Left lung (tissue), 10 donors: Measurements from ENCODE around the gene HAPLN2. TPM values are rescaled to one million over a fixed set of nuclear protein-coding genes. Genes with fewer than 3 reads are reported as not detected.
A peak's percentile ranks its signal among the peaks of the same experiment; 100 is the strongest.

Source experiments
- ATAC-seq: fragments of 200-7000 bp; cut with Tn5 transposase; one replicate; pipeline ENCODE4 v1.9.1; 2020; ENCODE audit warnings: moderate library complexity
- DNase-seq, 4 donors: peaks; one replicate each; pipeline ENCODE4 v3.0.0-alpha.2; 2013 to 2020
- H3K27ac ChIP-seq, 2 donors: fragments of 200-600 bp; sonication (generic) in 1 of 2; one replicate each; pipeline versions ENCODE4 v1.5.0 to v1.8.0; 2020 to 2021
- H3K27me3 ChIP-seq, 2 donors: fragments of 200-600 bp; sonication (generic) in 1 of 2; one replicate each; pipeline versions ENCODE4 v1.5.0 to v1.8.0; 2020 to 2021
- H3K36me3 ChIP-seq, 2 donors: fragments of 200-600 bp; sonication (generic) in 1 of 2; one replicate each; pipeline versions ENCODE4 v1.5.0 to v1.8.0; 2020 to 2021
- H3K4me1 ChIP-seq, 2 donors: fragments of 200-600 bp; one replicate each; pipeline ENCODE4 v1.8.0; 2021
- H3K4me3 ChIP-seq, 2 donors: fragments of 200-600 bp; sonication (generic) in 1 of 2; one replicate each; pipeline versions ENCODE4 v1.5.0 to v1.8.0; 2020 to 2021; ENCODE audit warnings: mild to moderate bottlenecking in 1 of 2
- H3K9me3 ChIP-seq, 2 donors: fragments of 200-600 bp; sonication (generic) in 1 of 2; one replicate each; pipeline versions ENCODE4 v1.5.0 to v1.8.0; 2020 to 2021
- intact Hi-C, 2 donors: fragments of 100-400 bp; cut with DNase I; formaldehyde crosslinking; loops; one replicate each; pipeline versions ENCODE4 v1.11.2 to v1.14.2; 2022
- polyA plus RNA-seq, 6 donors: library from polyadenylated mRNA; unstranded; fragments of 120-200 nt; gene quantifications; one replicate each; pipeline ENCODE4 v1.2.1, GENCODE V29; 2013; ENCODE audit not compliant: insufficient read length in 6 of 6
- total RNA-seq, 2 donors: library from RNA; stranded (reverse); fragmentation: NEBNext Ultra II Directional; extraction: Animal tissue kit (Norgen Biotek cat#: 25700); gene quantifications; one replicate each; pipeline ENCODE4 v1.2.1, GENCODE V29; 2021
- TF ChIP-seq, protein P1 (sequence below), 2 donors: fragments of 200-600 bp; sonication (generic) in 1 of 2; IDR thresholded peaks; one replicate each; pipeline versions ENCODE4 v1.5.0 to v1.8.0; 2021; ENCODE audit warnings: antibody characterized with exemption in 2 of 2
- donor health status: DM: no; HTN: yes; CAD: no.
- donor health status: DM: no; HTN: no; CAD: no.

The HAPLN2 gene
- total and polyA plus RNA-seq, 8 donors, result 0.15 to 0.50 (median 0.33) TPM; not detected in 1

GRCh38 chr1:156574039-156574633 lies 45.1 kb upstream of the HAPLN2 start:
- Histone ChIP-seq H3K27ac (no peak overlapping the region), H3K27me3 (peaks cover 0 to 6% of the 10 kb centered on the region in 2 donors), H3K36me3 (no peaks in the 10 kb centered on the region), H3K4me3 (no peak overlapping the region), H3K4me1 (peaks cover 14 to 18% of the 10 kb centered on the region in 2 donors), H3K9me3 (no peaks in the 10 kb centered on the region)
- TF ChIP-seq, protein P1, sequence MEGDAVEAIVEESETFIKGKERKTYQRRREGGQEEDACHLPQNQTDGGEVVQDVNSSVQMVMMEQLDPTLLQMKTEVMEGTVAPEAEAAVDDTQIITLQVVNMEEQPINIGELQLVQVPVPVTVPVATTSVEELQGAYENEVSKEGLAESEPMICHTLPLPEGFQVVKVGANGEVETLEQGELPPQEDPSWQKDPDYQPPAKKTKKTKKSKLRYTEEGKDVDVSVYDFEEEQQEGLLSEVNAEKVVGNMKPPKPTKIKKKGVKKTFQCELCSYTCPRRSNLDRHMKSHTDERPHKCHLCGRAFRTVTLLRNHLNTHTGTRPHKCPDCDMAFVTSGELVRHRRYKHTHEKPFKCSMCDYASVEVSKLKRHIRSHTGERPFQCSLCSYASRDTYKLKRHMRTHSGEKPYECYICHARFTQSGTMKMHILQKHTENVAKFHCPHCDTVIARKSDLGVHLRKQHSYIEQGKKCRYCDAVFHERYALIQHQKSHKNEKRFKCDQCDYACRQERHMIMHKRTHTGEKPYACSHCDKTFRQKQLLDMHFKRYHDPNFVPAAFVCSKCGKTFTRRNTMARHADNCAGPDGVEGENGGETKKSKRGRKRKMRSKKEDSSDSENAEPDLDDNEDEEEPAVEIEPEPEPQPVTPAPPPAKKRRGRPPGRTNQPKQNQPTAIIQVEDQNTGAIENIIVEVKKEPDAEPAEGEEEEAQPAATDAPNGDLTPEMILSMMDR (IDR thresholded peaks at IDR 0.05), result no peak
- DNase-seq, result no peak
- intact Hi-C loops, result no loop called here
- ATAC-seq, result no peak

- TF ChIP-seq, protein P1 (IDR thresholded peaks at IDR 0.05), result no peak
- Histone ChIP-seq H3K9me3 (no peaks in the 10 kb centered on the region), H3K27ac (no peak overlapping the region), H3K36me3 (no peaks in the 10 kb centered on the region), H3K4me3 (no peak overlapping the region), H3K4me1 (peaks cover 0 to 2% of the 10 kb centered on the region in 2 donors), H3K27me3 (no peaks in the 10 kb centered on the region)
- no peak for DNase-seq
- ATAC-seq, result peak; percentile 43
- intact Hi-C loops, result no loop called here
These were observed 41.7 kb upstream of the HAPLN2 start for GRCh38 chr1:156577550-156577949.

DNA sequence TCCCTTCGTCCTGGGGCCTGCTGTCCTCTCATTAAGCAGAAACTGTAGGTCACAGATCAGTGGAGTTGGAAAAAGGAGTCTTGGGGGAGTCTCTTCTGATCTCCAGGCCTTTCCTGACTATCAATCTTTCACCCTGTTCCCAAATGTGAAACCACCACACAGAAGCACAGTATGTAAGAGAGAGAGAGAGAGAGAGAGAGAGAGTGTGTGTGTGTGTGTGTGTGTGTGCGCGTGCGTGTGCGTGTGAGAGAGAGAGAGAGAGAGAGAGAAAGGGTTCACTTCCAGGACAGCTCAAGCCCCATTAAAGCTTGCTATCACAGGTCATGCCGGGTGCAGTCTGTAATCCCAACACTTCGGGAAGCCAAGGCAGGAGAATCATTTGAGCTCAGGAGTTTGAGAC lies 41.2 kb upstream of the HAPLN2 start:
- Histone ChIP-seq H3K4me3 (no peak overlapping the region), H3K9me3 (no peaks in the 10 kb centered on the region), H3K27ac (no peak overlapping the region), H3K27me3 (no peaks in the 10 kb centered on the region), H3K4me1 (no peaks in the 10 kb centered on the region), H3K36me3 (no peaks in the 10 kb centered on the region)
- intact Hi-C loops, result no loop called here
- TF ChIP-seq, protein P1 (IDR thresholded peaks at IDR 0.05), result no peak
- DNase-seq (no peak), ATAC-seq (no peak)

- no peak within 1 kb of the TSS for H3K4me3 ChIP-seq
These were observed 39.7 kb upstream of the HAPLN2 start, which contains the start of gene TTC24 for GRCh38 chr1:156579472-156579871. Gene TTC24 (plus strand): TSS chr1:156579723. CDS start chr1:156581365, 1,642 bp downstream.

GRCh38 chr1:156581661-156582387 lies 37.4 kb upstream of the HAPLN2 start:
- no peaks in the 10 kb centered on the region for H3K9me3 ChIP-seq
- H3K27ac ChIP-seq, result no peak overlapping the region
- no peak overlapping the region for H3K4me3 ChIP-seq
- no peak for ATAC-seq
- DNase-seq, result no peak
- no peaks in the 10 kb centered on the region for H3K36me3 ChIP-seq
- no peaks in the 10 kb centered on the region for H3K27me3 ChIP-seq
- H3K4me1 ChIP-seq, result peaks cover 0 to 7% of the 10 kb centered on the region in 2 donors
- intact Hi-C loops, result no loop called here
- TF ChIP-seq, protein P1 (IDR thresholded peaks at IDR 0.05), result no peak

More at GRCh38 chr1:156579472-156579871, 39.7 kb upstream of the HAPLN2 start, which contains the start of gene TTC24:
- Histone ChIP-seq H3K27me3 (no peaks in the 10 kb centered on the region), H3K27ac (no peak within 1 kb of the TSS), H3K4me1 (peaks cover 0 to 7% of the 10 kb centered on the region in 2 donors), H3K9me3 (no peaks in the 10 kb centered on the region), H3K36me3 (no peaks in the 10 kb centered on the region)
- no peak for ATAC-seq
- TF ChIP-seq, protein P1 (IDR thresholded peaks at IDR 0.05), result no peak
- intact Hi-C loops, result no loop called here
- no peak for DNase-seq
